Nucleus accumbens (tissue), 56 donors: Measurements from ENCODE around the gene MYO16.
"Not testable (repeated sequence)": the region's sequence is repeated elsewhere in the genome, so short reads cannot be mapped to it uniquely, and the experiment has no call there.

Experiments
- DNase-seq, 56 donors: peaks; one replicate each; lab custom pipeline; 2025; lab: John Stamatoyannopoulos, UW

MYO16 gene

GRCh38 chr13:108733022-108733560 is 103.7 kb downstream of the MYO16 start:
- DNase-seq: no peak

- no peak for DNase-seq
Observed at GRCh38 chr13:108734676-108735075, 105.3 kb downstream of the MYO16 start.

- DNase-seq: no peak
Observed at GRCh38 chr13:108741930-108742329, 112.5 kb downstream of the MYO16 start.

- DNase-seq: no peak
Observed at GRCh38 chr13:108742701-108743451, 113.5 kb downstream of the MYO16 start.

GRCh38 chr13:108743522-108743921 is 114.1 kb downstream of the MYO16 start:
- no peak for DNase-seq

- DNase-seq: no peak
Observed at GRCh38 chr13:108747843-108748242, 118.4 kb downstream of the MYO16 start.

GRCh38 chr13:108752276-108752675 is 122.9 kb downstream of the MYO16 start:
- no peak for DNase-seq

- DNase-seq: no peak
Observed at GRCh38 chr13:108755083-108755482, 125.7 kb downstream of the MYO16 start.

GRCh38 chr13:108760129-108760528 is 130.7 kb downstream of the MYO16 start:
- no peak for DNase-seq

- DNase-seq: no peak
Observed at GRCh38 chr13:108760541-108760940, 131.1 kb downstream of the MYO16 start.

- no peak for DNase-seq
Observed at GRCh38 chr13:108768035-108768434, 138.6 kb downstream of the MYO16 start.

GRCh38 chr13:108769213-108770070 is 140.0 kb downstream of the MYO16 start:
- DNase-seq: no peak

GRCh38 chr13:108775597-108775996 is 146.2 kb downstream of the MYO16 start:
- DNase-seq: no peak

GRCh38 chr13:108776650-108777049 is 147.2 kb downstream of the MYO16 start:
- DNase-seq: no peak

- DNase-seq: no peak
Observed at GRCh38 chr13:108777421-108778420, 148.3 kb downstream of the MYO16 start.

- DNase-seq: no peak
Observed at GRCh38 chr13:108779308-108779707, 149.9 kb downstream of the MYO16 start.

GRCh38 chr13:108780706-108781105 is 151.3 kb downstream of the MYO16 start:
- no peak for DNase-seq

GRCh38 chr13:108781312-108781711 is 151.9 kb downstream of the MYO16 start:
- DNase-seq: no peak

- not testable (repeated sequence) for DNase-seq
Observed at GRCh38 chr13:108782480-108782879, 153.1 kb downstream of the MYO16 start.

- DNase-seq: no peak
Observed at GRCh38 chr13:108785844-108786243, 156.4 kb downstream of the MYO16 start.
